ENCODE results near the gene IQSEC1.

The IQSEC1 gene

DNA sequence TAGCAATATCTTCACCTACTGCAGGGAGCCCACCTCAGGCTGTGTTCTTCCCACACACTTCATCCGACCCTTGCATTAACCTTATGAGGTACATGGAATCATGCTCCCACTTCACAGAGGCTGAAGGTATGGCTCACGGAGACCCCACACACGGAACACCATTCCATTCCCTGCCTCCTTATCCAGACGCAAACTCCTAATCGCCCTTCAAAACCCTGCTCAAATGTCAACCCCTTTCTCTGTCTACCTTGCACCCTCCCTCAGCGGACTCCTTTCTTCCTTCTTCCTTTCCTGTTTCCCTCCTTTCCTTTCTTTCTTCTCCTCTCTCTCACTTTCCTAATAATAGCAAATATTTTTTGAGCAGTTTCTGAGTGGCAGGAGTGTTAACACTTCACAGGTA is 23.8 kb downstream of the IQSEC1 start:
- DNase-seq (ENCODE audit: low read depth in 2 of 2): no peak

DNA sequence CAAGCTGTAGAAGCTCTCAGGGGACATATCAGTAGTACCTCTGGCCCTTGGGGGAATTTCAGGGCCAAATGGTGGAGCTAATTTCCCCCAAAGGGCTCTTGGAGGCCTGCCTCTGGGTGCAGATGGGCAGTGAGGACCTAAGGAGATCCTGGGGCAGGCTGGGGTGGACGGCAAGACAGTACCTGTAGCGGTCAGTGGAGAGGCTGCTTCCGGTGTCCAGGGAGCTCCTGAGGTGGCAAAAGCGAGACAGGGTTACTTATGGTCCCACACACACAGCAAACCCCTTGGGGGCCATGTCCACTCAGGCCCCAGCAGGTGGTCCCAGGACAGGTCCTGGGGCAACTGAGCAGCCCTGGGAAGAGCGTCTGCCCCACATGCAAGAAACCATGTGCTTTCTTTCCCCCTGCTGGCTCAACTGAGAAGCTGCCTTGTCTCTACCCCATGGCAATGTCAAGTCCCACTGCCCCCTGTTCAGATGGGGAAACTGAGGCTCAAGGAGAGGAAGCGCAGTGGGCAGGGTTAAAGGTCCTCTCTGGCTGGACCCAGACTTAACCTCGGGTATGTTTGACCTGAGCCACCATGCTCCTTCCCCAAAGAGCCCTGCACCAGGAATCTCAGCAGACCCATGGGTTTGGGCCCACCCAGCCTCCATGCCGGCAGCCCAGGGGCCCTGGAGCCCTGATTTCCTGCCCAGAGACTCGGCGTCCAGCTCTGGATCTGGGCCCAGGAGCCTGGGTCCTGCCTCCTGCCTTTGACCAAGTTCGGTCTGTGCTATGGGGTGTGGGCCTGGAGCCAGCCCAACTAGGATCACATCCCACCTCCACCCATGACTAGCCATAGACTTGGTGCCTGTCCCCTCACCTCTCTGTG is 25.7 kb downstream of the IQSEC1 start:
- DNase-seq (ENCODE audit: low read depth in 2 of 2): no peak

DNA sequence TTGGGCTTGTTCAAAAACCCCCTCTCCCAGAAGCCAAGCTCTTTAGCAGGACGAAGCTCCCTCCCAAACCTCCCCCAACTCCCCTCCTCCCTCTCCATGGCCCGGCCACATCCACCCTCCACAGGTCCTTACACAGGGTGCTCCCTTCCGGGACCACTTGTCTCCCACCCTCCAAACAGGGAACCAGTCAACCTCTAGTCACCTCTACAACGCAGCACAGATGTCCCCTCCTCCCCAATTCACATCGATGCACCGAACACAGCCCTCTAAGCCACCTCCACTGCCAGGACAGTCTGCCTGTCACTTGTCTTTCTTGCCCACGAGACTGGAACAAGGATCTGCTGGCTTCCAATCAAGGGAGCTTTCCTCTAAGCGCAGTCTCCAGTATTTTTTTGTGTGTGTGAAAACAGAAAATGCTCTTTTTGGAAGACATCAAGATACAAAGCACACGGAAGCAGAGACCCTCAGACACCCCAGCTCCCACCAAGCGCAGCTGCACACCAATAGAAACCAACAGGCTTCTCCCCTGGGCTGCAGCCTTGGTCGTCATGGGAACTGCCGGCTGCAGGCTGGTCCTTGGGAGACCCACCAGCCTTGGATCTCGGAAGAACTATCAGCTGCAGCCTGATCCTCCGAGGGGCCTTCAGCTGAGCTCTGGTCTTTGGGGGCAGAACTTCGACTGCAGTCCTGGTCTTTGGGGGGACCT is 26.5 kb downstream of the IQSEC1 start:
- DNase-seq (ENCODE audit: low read depth in 2 of 2): no peak

DNA sequence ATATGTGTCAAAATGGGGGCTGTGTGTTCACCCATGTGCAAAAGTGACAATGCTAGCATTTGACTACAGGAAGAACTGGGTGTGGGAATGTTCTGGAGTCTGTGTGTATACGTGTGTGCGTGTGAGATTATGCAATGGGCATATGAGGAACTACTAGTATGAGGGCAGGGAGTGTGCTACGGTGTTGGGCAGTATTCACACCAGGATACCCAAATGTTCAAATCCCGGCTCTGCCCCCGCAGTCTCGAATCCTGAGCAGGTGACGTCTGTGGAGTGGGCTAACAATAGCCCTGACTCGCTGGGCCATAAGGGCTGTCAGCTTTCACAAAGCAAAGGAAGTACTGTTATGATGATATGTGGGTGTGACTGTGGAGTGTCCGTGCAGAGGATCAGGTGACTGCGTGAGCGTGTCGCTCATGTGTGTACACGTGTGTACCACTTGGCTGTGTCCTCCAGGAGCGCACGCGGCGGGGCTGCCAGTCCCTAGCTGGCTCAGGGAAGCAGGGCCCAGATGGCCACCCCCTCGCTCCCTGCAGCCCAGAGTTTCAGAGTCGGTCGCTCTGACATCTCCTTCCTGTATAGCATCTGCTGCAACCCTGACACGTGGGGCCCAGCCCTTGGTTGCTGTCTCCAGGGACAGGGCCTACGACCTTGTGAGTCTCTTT is 27.2 kb downstream of the IQSEC1 start:
- DNase-seq (ENCODE audit: low read depth in 2 of 2): no peak

DNA sequence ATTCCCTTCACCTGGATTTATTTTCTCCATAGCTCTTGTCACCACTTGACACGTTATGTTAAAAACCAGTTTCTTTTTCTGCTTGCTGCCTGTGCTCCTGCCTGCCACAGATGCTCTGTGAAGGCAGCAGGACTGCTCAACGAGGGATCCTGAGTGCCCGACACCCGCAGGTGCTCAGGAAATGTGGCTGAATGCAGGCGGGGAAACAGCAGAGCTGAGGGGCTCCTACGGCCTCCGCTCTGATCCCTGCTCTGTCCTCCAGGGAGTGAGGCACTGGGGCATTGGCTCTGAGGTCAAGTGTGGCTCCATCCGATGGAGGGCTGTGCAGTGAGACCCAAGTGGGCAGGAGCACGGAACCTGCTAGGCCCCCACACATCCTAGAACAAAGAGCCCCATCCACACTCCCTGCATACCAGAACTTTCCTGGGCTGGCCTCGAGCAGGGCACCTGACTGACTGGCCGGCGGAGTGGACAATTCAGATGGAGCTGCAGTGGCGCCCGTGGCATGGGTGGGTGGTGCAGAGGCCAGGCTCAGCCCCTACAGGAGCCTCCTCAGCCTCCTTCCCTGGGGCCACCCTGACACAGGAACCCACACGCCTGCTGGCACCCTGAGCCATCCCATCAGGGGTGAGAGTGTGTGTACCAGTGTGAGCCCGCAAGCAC is 27.9 kb downstream of the IQSEC1 start:
- DNase-seq (ENCODE audit: low read depth in 2 of 2): no peak

DNA sequence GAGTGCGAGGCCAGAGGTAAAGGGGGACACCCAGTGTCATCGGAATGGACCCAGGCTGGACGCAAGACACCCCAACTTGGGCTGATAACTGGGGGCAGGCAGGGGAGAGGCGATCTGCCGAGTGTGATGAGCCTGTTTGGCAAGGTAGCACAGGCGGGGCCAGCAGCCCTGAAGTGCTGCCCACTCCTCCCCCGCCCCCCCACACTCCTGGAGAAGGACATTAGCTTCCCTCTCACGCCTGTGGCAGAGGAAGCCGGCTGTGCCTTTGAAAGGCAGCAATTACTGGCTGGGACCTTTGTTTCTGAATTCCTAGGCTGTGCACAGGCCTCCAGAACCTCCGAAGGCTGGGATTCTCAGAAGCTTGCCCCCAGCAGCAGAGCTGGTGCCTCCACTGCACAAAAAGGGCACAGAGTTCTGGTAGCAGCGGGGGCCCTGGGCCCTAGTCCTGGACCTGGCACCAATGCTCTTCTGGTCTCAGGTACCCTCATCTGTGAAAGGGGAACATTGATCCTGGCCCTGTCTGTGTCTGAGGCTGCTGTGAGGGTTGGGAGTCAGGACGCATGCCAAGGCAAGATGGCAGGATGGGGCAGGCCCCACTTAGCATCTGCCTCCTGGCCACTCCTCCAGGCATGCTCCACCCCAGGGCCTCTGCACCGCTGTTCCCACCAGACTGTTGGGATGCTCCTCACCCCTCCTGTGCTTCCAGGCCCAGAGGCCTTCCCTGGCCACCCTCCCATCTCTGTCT is 28.6 kb downstream of the IQSEC1 start:
- no peak for DNase-seq (ENCODE audit: low read depth in 2 of 2)

DNA sequence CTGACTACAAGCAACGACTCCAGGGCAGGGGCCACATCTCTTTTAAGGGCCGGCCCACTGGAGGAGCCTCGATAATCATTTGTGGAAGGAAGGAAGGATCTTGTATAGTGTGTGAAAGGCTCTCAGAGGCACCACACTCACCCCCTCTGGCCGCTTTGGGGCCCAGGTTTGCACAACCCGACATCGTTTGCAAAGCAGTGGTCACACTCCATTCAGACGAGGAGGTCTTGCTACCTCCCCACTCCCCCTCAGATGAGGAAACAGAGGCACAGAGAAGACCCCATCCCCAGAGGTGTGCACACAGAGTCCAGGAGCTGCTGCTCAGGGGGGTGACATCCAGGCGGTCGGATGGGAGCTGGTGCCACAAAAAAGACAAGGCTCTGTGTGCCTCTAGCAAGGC is 29.6 kb downstream of the IQSEC1 start:
- no peak for DNase-seq (ENCODE audit: low read depth in 2 of 2)

DNA sequence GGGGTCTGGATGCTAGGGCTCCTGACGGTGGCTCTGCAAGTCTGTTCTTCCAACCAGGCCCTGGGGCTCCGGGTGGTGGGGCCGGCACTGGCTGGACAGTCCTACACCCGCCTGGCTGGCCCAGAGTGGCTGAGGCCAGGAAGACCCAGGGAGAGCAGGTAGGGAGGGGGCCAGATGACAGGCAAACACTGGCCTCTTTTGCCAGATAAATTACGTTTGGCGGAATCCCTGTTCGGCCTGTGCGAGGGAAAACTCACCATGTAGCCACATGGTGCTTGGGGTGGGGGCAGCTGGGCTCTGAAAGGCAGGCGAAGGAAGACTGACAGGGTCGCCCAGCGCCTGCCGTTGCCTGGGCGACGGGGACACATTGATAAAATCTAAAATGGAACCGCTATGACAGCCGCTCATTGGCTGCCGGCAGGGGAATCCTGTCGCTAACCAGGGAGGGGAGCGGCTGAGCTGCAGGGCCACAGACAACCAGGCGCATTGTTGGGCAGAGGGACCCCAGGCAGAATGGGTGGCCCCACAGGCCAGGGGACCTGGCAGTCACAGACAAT is 30.4 kb downstream of the IQSEC1 start:
- no peak for DNase-seq (ENCODE audit: low read depth in 2 of 2)

DNA sequence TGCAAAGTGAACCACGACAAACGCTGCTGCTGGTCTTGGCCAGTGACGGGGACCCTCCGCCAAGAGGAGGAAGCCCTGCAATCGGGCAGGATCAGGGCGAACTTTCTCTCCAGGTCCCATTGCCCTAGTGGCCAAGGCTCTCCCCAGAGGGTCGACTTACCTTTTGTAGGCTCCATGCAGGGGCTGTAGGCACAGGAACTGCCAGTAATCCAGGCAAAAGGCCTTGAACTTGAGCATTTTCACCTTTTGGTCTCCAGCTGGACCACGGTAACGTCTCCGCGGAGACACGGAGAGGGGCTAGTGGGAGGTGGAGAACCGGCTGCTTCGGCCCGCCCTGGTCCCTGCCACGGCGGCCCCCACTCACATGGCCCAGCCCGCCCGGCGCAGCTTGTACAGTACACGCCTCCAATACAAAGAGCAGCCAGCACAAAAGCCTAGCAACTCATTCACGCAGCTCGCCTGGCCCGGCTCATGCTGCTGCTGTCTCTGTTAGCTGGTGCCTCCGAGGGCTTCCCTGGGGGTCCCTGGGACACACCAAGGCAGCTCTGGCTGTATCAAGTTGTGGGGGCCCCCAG is 31.0 kb downstream of the IQSEC1 start:
- DNase-seq (ENCODE audit: low read depth in 2 of 2): no peak

DNA sequence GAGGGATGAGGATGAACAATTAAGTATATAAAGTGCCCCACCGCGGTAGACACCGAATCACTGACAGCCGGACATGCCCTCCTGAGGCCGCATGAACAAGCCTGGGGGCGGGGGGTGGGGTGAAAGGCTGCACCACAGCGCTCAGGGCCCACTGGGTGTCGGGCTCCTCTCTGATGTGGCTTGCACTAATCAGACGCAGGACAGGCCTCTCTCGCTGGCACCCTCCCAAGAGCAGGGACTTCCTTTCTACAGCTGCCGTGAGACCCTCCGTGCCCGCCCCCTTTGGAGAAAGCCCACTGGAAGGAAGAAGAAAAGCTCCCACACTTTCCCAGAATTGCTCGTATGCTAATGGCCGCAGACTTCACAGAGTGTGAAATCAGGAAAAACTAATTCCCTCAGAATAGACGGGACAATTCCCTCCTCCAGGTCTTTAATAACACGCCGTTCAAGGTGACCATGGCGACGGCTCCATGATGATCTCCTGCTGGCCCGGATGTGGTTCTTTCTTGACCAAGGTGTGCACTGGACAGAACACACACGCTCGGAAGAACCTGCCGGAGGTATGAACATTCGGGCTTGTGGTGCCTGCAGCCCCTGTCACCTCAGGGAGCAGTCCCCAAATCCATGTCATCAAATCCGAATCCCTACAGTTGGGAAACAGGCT is 32.0 kb downstream of the IQSEC1 start:
- DNase-seq (ENCODE audit: low read depth in 2 of 2): no peak

DNA sequence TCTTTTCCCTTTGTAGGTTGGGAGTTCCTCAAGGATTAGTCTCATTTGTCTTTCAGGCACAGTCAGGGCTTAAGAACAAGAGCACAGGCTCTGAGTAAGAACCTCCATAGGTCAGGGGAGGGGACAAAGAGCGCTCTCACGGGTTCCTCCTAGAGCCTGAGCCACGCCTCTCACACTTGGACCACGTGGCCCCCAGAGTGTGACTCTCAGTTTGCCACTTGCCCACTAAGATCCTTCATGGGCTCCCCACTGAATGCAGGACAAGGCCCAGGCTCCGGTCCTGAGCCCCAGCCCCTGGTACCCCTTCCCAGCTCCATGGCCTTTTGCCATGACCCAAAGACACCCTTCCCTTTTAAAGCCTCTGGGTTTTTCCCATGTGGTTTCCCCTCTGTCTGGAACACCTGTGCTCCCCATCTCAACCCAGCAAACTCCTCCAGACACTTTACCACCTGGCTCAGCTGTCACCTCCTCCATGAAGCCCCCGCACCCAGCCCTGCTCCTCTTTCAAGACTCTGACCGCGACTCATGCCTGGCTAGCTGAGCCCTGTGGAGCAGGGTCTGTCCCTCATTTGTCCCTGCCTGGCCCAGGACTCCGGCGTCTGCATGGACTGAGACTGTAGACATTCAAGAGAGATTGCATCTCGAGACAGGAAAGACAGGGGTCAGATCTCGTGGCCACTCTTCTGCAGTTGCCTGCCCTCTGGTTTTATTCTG is 32.7 kb downstream of the IQSEC1 start:
- DNase-seq (ENCODE audit: low read depth in 2 of 2): peak in 1 of 2 donors; percentile 22

DNA sequence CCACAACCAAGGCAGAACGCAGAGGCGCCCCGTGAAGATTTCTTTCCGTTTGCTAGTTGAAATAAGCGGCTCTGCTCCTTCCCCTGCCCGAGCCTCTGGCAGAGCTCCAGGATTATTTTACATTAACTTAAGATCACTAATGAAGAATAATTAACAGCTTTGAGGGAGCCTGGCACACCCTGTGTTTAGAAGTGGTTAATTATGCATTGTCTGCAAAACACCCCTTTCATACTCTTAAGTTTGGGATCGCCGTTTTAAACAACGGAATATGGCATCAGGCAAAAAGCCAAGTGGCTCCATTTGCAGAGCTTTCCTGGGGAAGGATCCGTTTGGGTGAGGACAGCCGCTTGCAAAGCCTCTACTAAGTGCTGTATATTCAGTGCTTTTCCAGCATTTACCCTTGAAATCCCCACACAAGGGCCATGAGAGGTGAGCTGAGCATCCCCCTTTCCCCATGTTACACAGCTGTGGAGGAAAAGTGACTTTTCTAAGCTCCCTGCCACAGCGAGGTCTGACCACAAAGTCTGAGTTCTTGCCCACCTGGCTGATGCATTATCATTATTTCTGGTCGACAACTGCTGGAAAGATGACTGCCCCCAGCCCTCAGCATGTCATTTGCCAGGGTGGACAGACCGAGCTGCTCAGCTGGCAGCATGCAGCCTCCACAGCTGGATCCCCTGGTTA is 33.9 kb downstream of the IQSEC1 start:
- no peak for DNase-seq (ENCODE audit: low read depth in 2 of 2)

DNA sequence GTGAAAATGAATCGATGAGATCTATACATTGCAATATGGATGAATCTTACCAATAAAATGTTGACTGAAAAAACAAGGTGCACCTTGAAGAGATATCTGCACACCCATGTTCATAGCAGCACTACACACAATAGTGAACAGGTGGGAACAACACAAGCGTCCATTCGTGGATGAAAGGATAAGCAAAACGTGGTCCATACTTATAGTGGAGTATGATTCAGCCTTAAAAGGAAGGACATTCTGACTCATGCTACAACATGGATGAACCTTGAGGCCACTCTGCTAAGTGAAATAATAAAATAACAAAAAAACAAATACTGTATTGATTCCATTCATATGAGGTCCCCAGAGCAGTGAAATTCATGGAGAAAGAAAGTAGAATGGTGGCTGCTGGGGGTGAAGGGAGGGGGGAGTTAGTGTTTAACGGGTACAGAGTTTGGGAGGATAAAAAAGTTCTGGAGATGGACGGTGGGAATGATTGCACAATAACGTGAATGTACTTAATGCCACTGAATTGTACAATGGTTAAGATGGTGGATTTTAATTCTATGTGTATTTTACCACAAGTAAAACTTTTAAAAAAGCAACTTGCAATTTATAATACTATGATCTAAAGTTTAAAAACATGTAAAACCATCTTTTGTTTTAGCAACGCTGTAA is 35.6 kb downstream of the IQSEC1 start:
- DNase-seq (ENCODE audit: low read depth in 2 of 2): no peak

DNA sequence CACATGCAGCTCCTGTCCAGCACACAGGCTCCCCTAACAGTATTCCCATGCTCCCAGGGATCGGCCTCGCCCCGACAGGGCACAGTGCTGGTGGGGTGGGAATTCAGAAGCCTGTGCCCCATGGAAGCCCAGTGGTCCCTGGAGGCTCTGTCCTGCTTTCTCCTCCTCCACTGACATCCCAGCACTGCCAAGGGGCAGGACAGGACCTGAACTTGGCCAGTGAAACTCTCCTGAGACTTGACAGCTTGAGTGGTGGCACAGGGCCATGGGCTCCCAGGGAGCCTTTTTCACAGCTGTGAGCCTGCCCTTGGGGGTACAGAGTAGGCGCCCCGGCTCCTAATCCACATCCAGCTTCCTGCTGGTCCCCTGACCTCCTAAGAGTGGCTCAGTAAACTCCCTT is 38.4 kb downstream of the IQSEC1 start:
- DNase-seq (ENCODE audit: low read depth in 2 of 2): no peak

DNA sequence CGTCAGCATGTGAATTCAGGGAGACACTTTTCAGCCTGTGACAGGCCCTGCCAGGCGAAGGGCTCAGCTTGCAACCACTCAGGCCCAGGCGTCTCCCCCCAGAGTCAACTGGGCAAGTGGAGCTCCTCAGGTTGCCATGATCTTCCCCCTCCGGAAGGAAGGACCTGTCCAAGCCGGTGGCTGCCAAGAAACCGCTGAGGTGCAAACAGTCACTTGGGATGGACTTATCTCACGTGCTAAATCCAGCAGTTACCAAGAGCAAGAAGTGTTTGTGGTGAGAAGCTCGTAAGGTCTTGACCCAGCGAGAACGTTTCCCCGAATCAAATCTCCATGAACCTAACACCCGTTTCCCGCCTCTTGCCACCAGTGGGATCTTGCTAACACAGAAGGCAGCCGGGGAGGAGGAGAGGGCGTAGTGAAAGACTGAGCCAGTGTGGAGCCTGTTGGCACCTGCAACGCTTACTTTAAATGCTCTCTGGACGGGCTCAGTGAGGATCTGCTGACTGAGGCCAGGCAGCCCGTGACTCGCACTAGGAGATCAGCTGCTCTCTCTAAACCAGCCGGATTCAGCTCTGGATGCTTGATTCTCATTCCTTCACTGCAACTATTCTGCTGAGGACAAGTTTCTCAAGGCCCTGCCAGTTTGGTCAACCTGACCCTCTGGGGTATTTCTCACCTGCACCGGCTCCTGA is 39.0 kb downstream of the IQSEC1 start:
- DNase-seq (ENCODE audit: low read depth in 2 of 2): no peak

DNA sequence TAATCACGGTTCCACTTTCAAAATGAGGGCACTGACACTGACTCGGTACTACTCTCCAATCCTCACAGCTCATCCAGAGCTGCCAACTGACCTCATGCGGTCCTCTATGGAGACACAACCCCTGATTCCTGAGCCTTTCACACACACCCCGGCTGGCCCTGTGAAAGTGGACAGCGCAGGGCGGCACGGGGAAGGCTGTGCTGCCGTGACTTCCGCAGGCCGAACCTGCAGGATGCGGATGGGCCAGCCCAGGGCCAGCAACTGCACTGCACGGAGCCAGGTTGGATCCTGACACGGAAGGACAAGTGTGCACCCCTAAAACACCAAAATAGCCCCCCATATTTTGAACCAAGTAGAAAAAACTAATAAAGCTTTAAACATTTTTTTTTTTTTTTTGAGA is 41.0 kb downstream of the IQSEC1 start:
- no peak for DNase-seq (ENCODE audit: low read depth in 2 of 2)

DNA sequence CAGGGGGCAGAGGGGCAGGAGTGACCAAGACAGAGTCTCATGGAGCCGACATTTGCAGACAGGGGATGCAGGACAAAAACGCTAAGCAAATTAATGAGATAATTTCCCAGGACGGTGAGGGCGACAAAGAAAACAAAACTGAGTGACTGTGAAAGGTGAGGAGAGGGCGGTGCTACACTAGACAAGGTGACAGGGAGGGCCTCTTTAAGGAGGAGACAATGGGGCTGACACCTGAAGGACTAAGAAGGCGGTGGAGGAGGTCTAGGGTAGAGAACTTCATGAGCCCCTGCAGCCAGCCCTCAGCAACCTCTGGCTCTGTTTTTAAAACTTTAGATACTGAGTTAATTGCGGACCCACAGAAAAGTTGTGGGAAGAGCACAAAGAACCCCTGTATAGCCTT is 41.6 kb downstream of the IQSEC1 start:
- no peak for DNase-seq (ENCODE audit: low read depth in 2 of 2)

DNA sequence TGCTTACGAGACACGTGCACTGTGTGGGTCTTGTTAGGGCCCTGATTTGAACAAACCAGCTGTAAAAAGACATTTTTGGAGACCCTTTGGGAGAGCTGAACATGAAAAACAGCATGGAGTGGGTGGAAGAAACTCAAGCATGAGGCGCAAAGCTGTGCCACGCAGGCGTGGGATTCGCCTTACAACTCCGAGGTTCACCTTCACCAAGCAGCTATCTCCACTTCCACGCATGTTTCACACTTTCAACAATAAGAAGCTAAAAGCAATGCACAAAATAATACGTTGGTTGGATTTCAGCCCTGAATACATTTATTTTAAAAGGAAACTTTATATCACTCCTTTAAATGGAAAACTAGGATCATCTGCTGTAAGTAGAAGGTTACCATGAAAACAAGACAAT is 42.5 kb downstream of the IQSEC1 start:
- no peak for DNase-seq (ENCODE audit: low read depth in 2 of 2)
